HepG2 (cell line): ENCODE data around the gene MTA1. TPM values are rescaled to one million over a fixed set of nuclear protein-coding genes. Genes with fewer than 3 reads are reported as not detected.

Experiments used
- BORCS8-MEF2B ChIP-seq: sonication (generic); formaldehyde crosslinking; IDR thresholded peaks from 2 replicates; pipeline ENCODE4 v1.8.0; 2022; ENCODE audit warnings: mild to moderate bottlenecking, missing genetic modification reagents
- CREM ChIP-seq, 2 experiments: sonication (generic) in 1 of 2; formaldehyde crosslinking in 1 of 2; IDR thresholded peaks; 2 replicates each; pipeline versions ENCODE4 v1.4.0 to v1.6.1; 2016 to 2020; ENCODE audit warnings: antibody characterized with exemption in 1 of 2, mild to moderate bottlenecking in 1 of 2, missing genetic modification reagents in 1 of 2
- GMEB1 ChIP-seq: sonication (generic); formaldehyde crosslinking; IDR thresholded peaks from 2 replicates; pipeline ENCODE4 v1.5.1; 2020; ENCODE audit warnings: missing genetic modification reagents, mild to moderate bottlenecking, borderline replicate concordance
- HOXA5 ChIP-seq: sonication (generic); formaldehyde crosslinking; IDR thresholded peaks from 2 replicates; pipeline ENCODE4 v1.4.0; 2020; ENCODE audit warnings: missing genetic modification reagents
- MED13 ChIP-seq: sonication (generic); formaldehyde crosslinking; IDR thresholded peaks from 2 replicates; pipeline ENCODE4 v1.5.0; 2020; ENCODE audit warnings: missing genetic modification reagents
- POGK ChIP-seq: sonication (generic); formaldehyde crosslinking; conservative IDR thresholded peaks from 2 replicates; pipeline ENCODE4 v1.8.0; 2022; ENCODE audit warnings: mild to moderate bottlenecking, moderate library complexity, missing genetic modification reagents
- SP2 ChIP-seq: sonication (generic); formaldehyde crosslinking; IDR thresholded peaks from 2 replicates; pipeline ENCODE4 v1.5.1; 2020; ENCODE audit warnings: mild to moderate bottlenecking, missing genetic modification reagents
- TOE1 ChIP-seq: sonication (generic); formaldehyde crosslinking; IDR thresholded peaks from 2 replicates; pipeline ENCODE4 v1.4.0; 2020; ENCODE audit warnings: mild to moderate bottlenecking, missing genetic modification reagents
- ZEB1 ChIP-seq: IDR thresholded peaks from 2 replicates; pipeline ENCODE4 v1.6.1; 2012; ENCODE audit warnings: mild to moderate bottlenecking, low read depth, inconsistent platforms; ENCODE audit not compliant: insufficient replicate concordance
- ZFP37 ChIP-seq: sonication (generic); formaldehyde crosslinking; IDR thresholded peaks from 2 replicates; pipeline ENCODE4 v1.4.0; 2020; ENCODE audit warnings: missing genetic modification reagents, borderline replicate concordance
- ZFP82 ChIP-seq: sonication (generic); formaldehyde crosslinking; IDR thresholded peaks from 2 replicates; pipeline ENCODE4 v1.5.1; 2020; ENCODE audit warnings: mild to moderate bottlenecking, missing genetic modification reagents, borderline replicate concordance
- ZFP90 ChIP-seq: sonication (generic); formaldehyde crosslinking; IDR thresholded peaks from 2 replicates; pipeline ENCODE4 v1.8.0; 2022; ENCODE audit warnings: missing genetic modification reagents, mild to moderate bottlenecking, inconsistent platforms, borderline replicate concordance
- ZMAT5 ChIP-seq: sonication (generic); formaldehyde crosslinking; IDR thresholded peaks from 2 replicates; pipeline ENCODE4 v1.5.0; 2020; ENCODE audit warnings: mild to moderate bottlenecking, low read depth, missing genetic modification reagents, borderline replicate concordance
- ZNF17 ChIP-seq: sonication (generic); formaldehyde crosslinking; IDR thresholded peaks from 2 replicates; pipeline ENCODE4 v1.5.0; 2020; ENCODE audit warnings: mild to moderate bottlenecking, missing genetic modification reagents
- ZNF253 ChIP-seq: sonication (generic); formaldehyde crosslinking; IDR thresholded peaks from 2 replicates; pipeline ENCODE4 v1.8.0; 2022; ENCODE audit warnings: mild to moderate bottlenecking, missing genetic modification reagents, borderline replicate concordance
- ZNF430 ChIP-seq: sonication (generic); formaldehyde crosslinking; IDR thresholded peaks from 2 replicates; pipeline ENCODE4 v1.9.0; 2021; ENCODE audit warnings: mild to moderate bottlenecking, missing genetic modification reagents
- ZNF484 ChIP-seq: sonication (generic); formaldehyde crosslinking; IDR thresholded peaks from 2 replicates; pipeline ENCODE4 v1.5.1; 2020; ENCODE audit warnings: mild to moderate bottlenecking, low read depth, missing genetic modification reagents, borderline replicate concordance
- ZNF598 ChIP-seq: sonication (generic); formaldehyde crosslinking; IDR thresholded peaks from 2 replicates; pipeline ENCODE4 v1.5.1; 2020; ENCODE audit warnings: mild to moderate bottlenecking, missing genetic modification reagents, borderline replicate concordance
- ZNF768 ChIP-seq: sonication (generic); formaldehyde crosslinking; IDR thresholded peaks from 2 replicates; pipeline ENCODE4 v1.4.0; 2020; ENCODE audit warnings: missing genetic modification reagents
- ZNF782 ChIP-seq: sonication (generic); formaldehyde crosslinking; IDR thresholded peaks from 2 replicates; pipeline ENCODE4 v1.4.0; 2020; ENCODE audit warnings: missing genetic modification reagents, mild to moderate bottlenecking, borderline replicate concordance
- ZSCAN25 ChIP-seq: sonication (generic); formaldehyde crosslinking; IDR thresholded peaks from 2 replicates; pipeline ENCODE4 v1.8.0; 2022; ENCODE audit warnings: mild to moderate bottlenecking, missing genetic modification reagents
- polyA plus RNA-seq, 8 experiments: library from polyadenylated mRNA; depleted of rRNA in 3 of 8; stranded (reverse) in 7 of 8; unstranded in 1 of 8; fragments of >200 nt; fragmentation: Illumina TruSeq in 4 of 8; extraction: Trizol in 4 of 8; gene quantifications; 2 replicates each; pipeline versions ENCODE4 v1.2.1 to v1.2.3, GENCODE V29; 2011 to 2016; ENCODE audit warnings: low read depth in 4 of 8, missing spikeins in 1 of 8, mixed read lengths in 1 of 8; ENCODE audit not compliant: insufficient read depth in 1 of 8
- total RNA-seq, 5 experiments: library from RNA; depleted of rRNA; stranded (reverse); fragments of >200 nt; fragmentation: Illumina TruSeq; extraction: Trizol; gene quantifications; 2 replicates each; pipeline ENCODE4 v1.2.3, GENCODE V29; 2016; ENCODE audit warnings: low read depth in 1 of 5
- TF ChIP-seq, protein P1 (sequence below): sonication (generic); formaldehyde crosslinking; IDR thresholded peaks from 2 replicates; pipeline ENCODE4 v1.4.0; 2020; ENCODE audit warnings: missing genetic modification reagents
- TF ChIP-seq, protein P2 (sequence below): sonication (generic); formaldehyde crosslinking; IDR thresholded peaks from 2 replicates; pipeline ENCODE4 v1.4.0; 2020; ENCODE audit warnings: missing genetic modification reagents, low read depth, mild to moderate bottlenecking, borderline replicate concordance

Gene MTA1
- total and polyA plus RNA-seq, 2 of the 13 experiments (the other 11 are each of a cell fraction or from before 2014, with no cell fraction given) = 35.2 to 85.8 TPM

GRCh38 chr14:105419195-105420091, at the start of gene MTA1 (continued):
- no peak for TF ChIP-seq ZFP37 (CRISPR knock-in tag)
- peak; percentile 79; the same call in 1 of the 2 replicates for TF ChIP-seq BORCS8-MEF2B (CRISPR knock-in tag)
- TF ChIP-seq, protein P1, sequence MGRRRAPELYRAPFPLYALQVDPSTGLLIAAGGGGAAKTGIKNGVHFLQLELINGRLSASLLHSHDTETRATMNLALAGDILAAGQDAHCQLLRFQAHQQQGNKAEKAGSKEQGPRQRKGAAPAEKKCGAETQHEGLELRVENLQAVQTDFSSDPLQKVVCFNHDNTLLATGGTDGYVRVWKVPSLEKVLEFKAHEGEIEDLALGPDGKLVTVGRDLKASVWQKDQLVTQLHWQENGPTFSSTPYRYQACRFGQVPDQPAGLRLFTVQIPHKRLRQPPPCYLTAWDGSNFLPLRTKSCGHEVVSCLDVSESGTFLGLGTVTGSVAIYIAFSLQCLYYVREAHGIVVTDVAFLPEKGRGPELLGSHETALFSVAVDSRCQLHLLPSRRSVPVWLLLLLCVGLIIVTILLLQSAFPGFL = no peak
- TF ChIP-seq ZEB1 = no peak
- TF ChIP-seq ZMAT5 = no peak
- peak; percentile 29; the same call in 1 of the 2 replicates for TF ChIP-seq GMEB1 (CRISPR knock-in tag)
- TF ChIP-seq TOE1 (CRISPR knock-in tag) = no peak
- no peak for TF ChIP-seq SP2 (CRISPR knock-in tag)
- TF ChIP-seq ZNF253 (CRISPR knock-in tag) = no peak
- TF ChIP-seq, protein P2, sequence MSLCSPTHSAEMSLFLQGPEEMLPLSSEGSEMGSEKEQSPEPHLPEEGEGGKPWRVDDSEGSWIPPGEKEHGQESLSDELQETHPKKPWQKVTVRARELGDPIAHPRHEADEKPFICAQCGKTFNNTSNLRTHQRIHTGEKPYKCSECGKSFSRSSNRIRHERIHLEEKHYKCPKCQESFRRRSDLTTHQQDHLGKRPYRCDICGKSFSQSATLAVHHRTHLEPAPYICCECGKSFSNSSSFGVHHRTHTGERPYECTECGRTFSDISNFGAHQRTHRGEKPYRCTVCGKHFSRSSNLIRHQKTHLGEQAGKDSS = peak; percentile 49; the same call in 1 of the 2 replicates
- TF ChIP-seq POGK = peak; percentile 82
- peak; percentile 73; the same call in 1 of the 2 replicates for TF ChIP-seq ZNF430 (CRISPR knock-in tag)
- 0 out of 2 replicates have a peak, but pooled peaks have one; percentile 36 for TF ChIP-seq MED13 (CRISPR knock-in tag)
- TF ChIP-seq ZFP82 = peak; percentile 74; the same call in 1 of the 2 replicates
- TF ChIP-seq ZSCAN25 (CRISPR knock-in tag) = no peak
- TF ChIP-seq ZNF598 (CRISPR knock-in tag) = peak; percentile 87; the same call in 1 of the 2 replicates
- no peak for TF ChIP-seq ZNF17
- no peak for TF ChIP-seq ZNF484 (CRISPR knock-in tag)
- TF ChIP-seq ZFP90 (CRISPR knock-in tag) = 0 out of 2 replicates have a peak, but pooled peaks have one; percentile 23
- peak; percentile 81; the same call in 1 of the 2 replicates for TF ChIP-seq ZNF782
- TF ChIP-seq CREM (IDR thresholded peaks at IDR 0.05) = no peak
- no peak for TF ChIP-seq CREM (CRISPR knock-in tag; IDR thresholded peaks at IDR 0.05)
- no peak for TF ChIP-seq HOXA5 (CRISPR knock-in tag)
- TF ChIP-seq ZNF768 (CRISPR knock-in tag) = peak; percentile 86
